SK-N-SH (cell line): ENCODE results near the gene SPATA20.

Source experiments
- NRF1 ChIP-seq: IDR thresholded peaks from 2 replicates; pipeline ENCODE4 v1.6.1; 2012; ENCODE audit warnings: low read depth, mild to moderate bottlenecking, low read length
- TEAD4 ChIP-seq: IDR thresholded peaks from 2 replicates; pipeline ENCODE4 v1.4.0; 2012; ENCODE audit warnings: mild to moderate bottlenecking, borderline replicate concordance; ENCODE audit not compliant: insufficient read depth
- TF ChIP-seq, protein P1 (sequence below): fragments of 200-600 bp; sonication (generic); IDR thresholded peaks from 2 replicates; pipeline ENCODE4 v1.6.1; 2017; ENCODE audit warnings: antibody characterized with exemption, mild to moderate bottlenecking, moderate library complexity

DNA sequence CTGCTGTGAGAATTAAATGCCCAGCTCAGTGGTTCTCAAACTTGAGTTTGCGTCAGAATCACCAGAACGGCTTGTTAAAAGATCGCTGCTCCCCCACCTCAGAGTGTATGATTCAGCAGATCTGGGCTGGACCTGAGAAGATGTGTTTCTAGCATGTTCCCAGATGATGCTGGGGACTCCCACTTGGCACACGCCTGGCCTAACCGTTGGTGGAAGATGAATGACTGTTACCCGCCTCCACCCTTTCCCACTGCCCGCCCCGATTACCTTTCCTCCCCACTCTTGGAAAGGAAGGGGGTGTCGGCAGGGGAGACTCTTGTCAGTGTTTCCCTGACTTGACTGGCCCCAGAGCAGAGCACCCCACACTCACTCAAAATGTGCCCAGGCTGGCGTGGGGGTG lies 58.5 kb downstream of the SPATA20 start:
- TF ChIP-seq TEAD4 (no peak), NRF1 (no peak)
- TF ChIP-seq, protein P1, sequence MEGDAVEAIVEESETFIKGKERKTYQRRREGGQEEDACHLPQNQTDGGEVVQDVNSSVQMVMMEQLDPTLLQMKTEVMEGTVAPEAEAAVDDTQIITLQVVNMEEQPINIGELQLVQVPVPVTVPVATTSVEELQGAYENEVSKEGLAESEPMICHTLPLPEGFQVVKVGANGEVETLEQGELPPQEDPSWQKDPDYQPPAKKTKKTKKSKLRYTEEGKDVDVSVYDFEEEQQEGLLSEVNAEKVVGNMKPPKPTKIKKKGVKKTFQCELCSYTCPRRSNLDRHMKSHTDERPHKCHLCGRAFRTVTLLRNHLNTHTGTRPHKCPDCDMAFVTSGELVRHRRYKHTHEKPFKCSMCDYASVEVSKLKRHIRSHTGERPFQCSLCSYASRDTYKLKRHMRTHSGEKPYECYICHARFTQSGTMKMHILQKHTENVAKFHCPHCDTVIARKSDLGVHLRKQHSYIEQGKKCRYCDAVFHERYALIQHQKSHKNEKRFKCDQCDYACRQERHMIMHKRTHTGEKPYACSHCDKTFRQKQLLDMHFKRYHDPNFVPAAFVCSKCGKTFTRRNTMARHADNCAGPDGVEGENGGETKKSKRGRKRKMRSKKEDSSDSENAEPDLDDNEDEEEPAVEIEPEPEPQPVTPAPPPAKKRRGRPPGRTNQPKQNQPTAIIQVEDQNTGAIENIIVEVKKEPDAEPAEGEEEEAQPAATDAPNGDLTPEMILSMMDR = no peak
